Tibial nerve (tissue), 4 donors: ENCODE data around the gene RANBP2.

Source experiments
- EP300 ChIP-seq, 2 donors: sonication (generic); formaldehyde crosslinking; IDR thresholded peaks; one replicate each; pipeline ENCODE4 v1.6.1; 2017; ENCODE audit warnings: antibody characterized with exemption in 2 of 2, mild to moderate bottlenecking in 1 of 2
- TF ChIP-seq, protein P1 (sequence below), 5 experiments: fragments of 200-600 bp in 3 of 5; fragments of 450-650 bp in 2 of 5; sonication (generic) in 3 of 5; IDR thresholded peaks; one replicate each; pipeline ENCODE4 v1.5.1; 2016 to 2019; ENCODE audit warnings: antibody characterized with exemption in 5 of 5, mild to moderate bottlenecking in 3 of 5, moderate library complexity in 2 of 5

- no peak for TF ChIP-seq EP300 (IDR thresholded peaks at IDR 0.05)
- TF ChIP-seq, protein P1, sequence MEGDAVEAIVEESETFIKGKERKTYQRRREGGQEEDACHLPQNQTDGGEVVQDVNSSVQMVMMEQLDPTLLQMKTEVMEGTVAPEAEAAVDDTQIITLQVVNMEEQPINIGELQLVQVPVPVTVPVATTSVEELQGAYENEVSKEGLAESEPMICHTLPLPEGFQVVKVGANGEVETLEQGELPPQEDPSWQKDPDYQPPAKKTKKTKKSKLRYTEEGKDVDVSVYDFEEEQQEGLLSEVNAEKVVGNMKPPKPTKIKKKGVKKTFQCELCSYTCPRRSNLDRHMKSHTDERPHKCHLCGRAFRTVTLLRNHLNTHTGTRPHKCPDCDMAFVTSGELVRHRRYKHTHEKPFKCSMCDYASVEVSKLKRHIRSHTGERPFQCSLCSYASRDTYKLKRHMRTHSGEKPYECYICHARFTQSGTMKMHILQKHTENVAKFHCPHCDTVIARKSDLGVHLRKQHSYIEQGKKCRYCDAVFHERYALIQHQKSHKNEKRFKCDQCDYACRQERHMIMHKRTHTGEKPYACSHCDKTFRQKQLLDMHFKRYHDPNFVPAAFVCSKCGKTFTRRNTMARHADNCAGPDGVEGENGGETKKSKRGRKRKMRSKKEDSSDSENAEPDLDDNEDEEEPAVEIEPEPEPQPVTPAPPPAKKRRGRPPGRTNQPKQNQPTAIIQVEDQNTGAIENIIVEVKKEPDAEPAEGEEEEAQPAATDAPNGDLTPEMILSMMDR (IDR thresholded peaks at IDR 0.05), result no peak
Observed at GRCh38 chr2:108825736-108826135, 106.5 kb downstream of the RANBP2 start.
